Measurements from ENCODE around the gene TRNT1.

GRCh38 chr3:3157484-3157883 lies 30.7 kb downstream of the TRNT1 start:
- TF ChIP-seq REST (IDR thresholded peaks at IDR 0.05; ENCODE audit: unreplicated experiment) (no peak), CREB1 (CRISPR knock-in tag; IDR thresholded peaks at IDR 0.05; ENCODE audit: low read depth) (no peak), CTCF (conservative IDR thresholded peaks at IDR 0.05; ENCODE audit: low read depth in 2 of 2) (no peak), EZH2 (IDR thresholded peaks at IDR 0.05; ENCODE audit: low read depth, unreplicated experiment) (no peak), NANOG (IDR thresholded peaks at IDR 0.05; ENCODE audit: borderline replicate concordance) (no peak), POLR2AphosphoS5 (IDR thresholded peaks at IDR 0.05; ENCODE audit: low read depth) (no peak), ETS1 (IDR thresholded peaks at IDR 0.05) (no peak), ZNF462 (CRISPR knock-in tag; IDR thresholded peaks at IDR 0.05) (no peak)
